ENCODE results near the gene EOGT. TPM values are rescaled to one million over a fixed set of nuclear protein-coding genes. Genes with fewer than 3 reads are reported as not detected.

The EOGT gene
- total and polyA plus RNA-seq, 10 of the 15 experiments (the other 5 are each of a cell fraction or from before 2014, with no cell fraction given): 3.5 to 16.5 (median 8.3) TPM

DNA sequence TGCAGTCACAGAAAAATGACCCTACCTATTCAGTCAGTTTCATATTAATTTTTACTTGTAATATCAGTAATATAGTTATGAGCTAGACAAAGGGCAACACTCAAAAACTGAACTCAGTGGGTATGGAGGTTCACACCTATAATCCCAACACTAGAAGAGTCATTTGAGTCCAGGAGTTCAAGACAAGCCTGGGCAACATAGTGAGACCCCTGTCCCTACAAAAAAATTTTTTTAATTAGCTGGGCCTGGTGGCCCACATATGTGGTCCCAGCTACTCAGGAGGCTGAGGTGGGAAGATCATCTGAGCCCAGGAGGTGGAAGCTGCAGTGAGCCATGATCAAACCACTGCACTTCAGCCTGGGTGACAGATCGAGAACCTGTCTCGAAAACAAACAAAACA lies 35.5 kb upstream of the EOGT start:
- Histone ChIP-seq H4K20me1 (ENCODE audit: control insufficient read depth, insufficient read depth) (no peaks in the 10 kb centered on the region), H3K9ac (ENCODE audit: control insufficient read depth, insufficient read depth, low read length) (no peak overlapping the region), H3K27me3 (replicated peaks in 1 of 2; ENCODE audit: control insufficient read depth in 2 of 2, insufficient read depth in 2 of 2, low read length in 1 of 2) (no peaks in the 10 kb centered on the region), H2AFZ (ENCODE audit: control insufficient read depth, low read depth, low read length) (no peak overlapping the region), H3K4me2 (ENCODE audit: control insufficient read depth, insufficient read depth) (0 out of 2 replicates have a peak overlapping the region, but pooled peaks have one; percentile 40), H3K4me1 (ENCODE audit: control insufficient read depth, insufficient read depth, low read length) (peaks cover 3% of the 10 kb centered on the region; the same call in 1 of the 2 replicates), H3K9me3 (replicated peaks; ENCODE audit: control insufficient read depth, insufficient read depth, low read length) (no peaks in the 10 kb centered on the region), H3K36me3 (ENCODE audit: control insufficient read depth in 2 of 2, insufficient read depth in 2 of 2, low read length in 1 of 2) (peaks cover 0 to 4% of the 10 kb centered on the region in 2 experiments; a peak in 2 of 4 replicates), H3K27ac (ENCODE audit: control insufficient read depth, insufficient read depth) (no peak overlapping the region), H3K79me2 (ENCODE audit: control insufficient read depth, insufficient read depth, low read length) (peaks cover 61% of the 10 kb centered on the region), H3K4me3 (peak overlapping the region; percentile 6; the same call in 1 of the 2 replicates)
- ChIA-PET RAD21 (ENCODE audit: unreplicated experiment) (interaction anchor here (7.4 kb wide), 1 partner anchor 40 kb away, joined by 152 read pairs; the partner anchor contains the start of gene ARL6IP5), SMC1A (ENCODE audit: uncharacterized antibody, unreplicated experiment) (interaction anchor here (1.0 to 7.6 kb wide), 3 partner anchors 9 to 39 kb away, joined by 4 to 234 read pairs (median 4); partner anchors contain the start of genes ARL6IP5 and UBA3), POLR2A (interaction anchor here (0.7 kb wide), 1 partner anchor 30 kb away, joined by 3 read pairs; no protein-coding TSS in a partner anchor), CTCF (interaction anchor here (0.7 to 1.7 kb wide), 5 partner anchors 22 to 257 kb away, joined by 3 to 5 read pairs (median 3); no protein-coding TSS in a partner anchor)
- 100% methylated on average over 2 of the region's 2 CpGs for WGBS (ENCODE audit: insufficient coverage, insufficient replicate concordance, low lambda C conversion rate, missing lambda C conversion rate)
- in situ Hi-C loops (cut with MboI): no loop called here
- intact Hi-C loops (cut with micrococcal nuclease; ENCODE audit: unreplicated experiment): no loop called here
- TF ChIP-seq, protein P1, sequence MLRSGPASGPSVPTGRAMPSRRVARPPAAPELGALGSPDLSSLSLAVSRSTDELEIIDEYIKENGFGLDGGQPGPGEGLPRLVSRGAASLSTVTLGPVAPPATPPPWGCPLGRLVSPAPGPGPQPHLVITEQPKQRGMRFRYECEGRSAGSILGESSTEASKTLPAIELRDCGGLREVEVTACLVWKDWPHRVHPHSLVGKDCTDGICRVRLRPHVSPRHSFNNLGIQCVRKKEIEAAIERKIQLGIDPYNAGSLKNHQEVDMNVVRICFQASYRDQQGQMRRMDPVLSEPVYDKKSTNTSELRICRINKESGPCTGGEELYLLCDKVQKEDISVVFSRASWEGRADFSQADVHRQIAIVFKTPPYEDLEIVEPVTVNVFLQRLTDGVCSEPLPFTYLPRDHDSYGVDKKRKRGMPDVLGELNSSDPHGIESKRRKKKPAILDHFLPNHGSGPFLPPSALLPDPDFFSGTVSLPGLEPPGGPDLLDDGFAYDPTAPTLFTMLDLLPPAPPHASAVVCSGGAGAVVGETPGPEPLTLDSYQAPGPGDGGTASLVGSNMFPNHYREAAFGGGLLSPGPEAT (IDR thresholded peaks at IDR 0.05; ENCODE audit: low read depth): no peak
- TF ChIP-seq RCOR1 (conservative IDR thresholded peaks at IDR 0.05; ENCODE audit: low read depth, low read length) (no peak), CHD2 (IDR thresholded peaks at IDR 0.05; ENCODE audit: borderline replicate concordance, low read depth, low read length) (no peak), MTA2 (IDR thresholded peaks at IDR 0.05; ENCODE audit: low read depth) (no peak)
- no TSS peak for BruUV-seq (replicated peaks)
- no peak for FAIRE-seq
- no peak for ATAC-seq
- no peak for DNase-seq (ENCODE audit: low read depth, low spot score)

Data from GM12878 (cell line).